Stimulated activated CD8-positive, alpha-beta memory T cell treated with anti-CD3 and anti-CD28 coated beads, Interleukin-7, amount 100 ng/mL, for 1 hour (primary cell): ENCODE data around the gene TMC4.
A peak's percentile ranks its signal among the peaks of the same experiment; 100 is the strongest.

Source experiments
- DNase-seq, 2 donors: peaks; one replicate each; pipeline ENCODE4 v3.0.0-alpha.2; 2020; ENCODE audit warnings: low read depth in 2 of 2

Gene TMC4

GRCh38 chr19:54155694-54156093 lies 17.3 kb downstream of the TMC4 start:
- no peak for DNase-seq

DNA sequence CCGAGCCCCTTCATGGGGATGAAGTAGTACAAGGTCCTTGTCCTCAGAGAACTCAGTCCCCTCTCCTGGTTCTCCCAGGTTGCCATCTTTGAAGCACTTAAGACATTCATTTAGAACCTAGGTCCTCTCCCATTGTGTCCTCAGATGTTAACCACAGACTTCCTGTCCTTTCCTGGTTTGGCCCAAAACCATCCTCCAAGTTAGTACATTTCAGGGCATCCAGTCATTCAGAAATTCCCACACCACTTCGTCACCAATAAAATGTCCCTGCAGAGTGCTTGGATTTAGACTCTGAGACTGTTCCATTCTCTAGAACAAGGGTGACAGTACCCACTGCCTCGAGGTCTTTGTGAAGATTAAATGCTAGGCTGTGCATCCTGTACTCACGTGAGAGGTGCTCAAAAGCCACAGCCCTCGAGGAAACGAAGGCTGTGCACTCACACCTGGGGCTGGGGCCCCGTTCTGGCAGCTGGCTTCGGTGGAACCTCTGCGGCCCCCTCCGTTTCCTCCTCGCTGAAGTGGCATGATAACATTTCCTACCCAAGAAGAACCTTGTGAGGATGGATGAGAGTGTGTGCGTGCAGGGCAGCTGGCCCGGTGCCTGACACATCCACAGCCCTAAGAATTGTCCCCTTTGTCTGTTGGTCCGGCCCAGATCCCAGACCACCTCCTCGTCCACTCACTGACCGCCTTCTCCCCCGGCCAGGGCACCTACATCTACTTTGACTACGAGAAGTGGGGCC lies 18.2 kb downstream of the TMC4 start:
- no peak for DNase-seq

- no peak for DNase-seq
These were observed 19.1 kb downstream of the TMC4 start for GRCh38 chr19:54153731-54154326.

DNA sequence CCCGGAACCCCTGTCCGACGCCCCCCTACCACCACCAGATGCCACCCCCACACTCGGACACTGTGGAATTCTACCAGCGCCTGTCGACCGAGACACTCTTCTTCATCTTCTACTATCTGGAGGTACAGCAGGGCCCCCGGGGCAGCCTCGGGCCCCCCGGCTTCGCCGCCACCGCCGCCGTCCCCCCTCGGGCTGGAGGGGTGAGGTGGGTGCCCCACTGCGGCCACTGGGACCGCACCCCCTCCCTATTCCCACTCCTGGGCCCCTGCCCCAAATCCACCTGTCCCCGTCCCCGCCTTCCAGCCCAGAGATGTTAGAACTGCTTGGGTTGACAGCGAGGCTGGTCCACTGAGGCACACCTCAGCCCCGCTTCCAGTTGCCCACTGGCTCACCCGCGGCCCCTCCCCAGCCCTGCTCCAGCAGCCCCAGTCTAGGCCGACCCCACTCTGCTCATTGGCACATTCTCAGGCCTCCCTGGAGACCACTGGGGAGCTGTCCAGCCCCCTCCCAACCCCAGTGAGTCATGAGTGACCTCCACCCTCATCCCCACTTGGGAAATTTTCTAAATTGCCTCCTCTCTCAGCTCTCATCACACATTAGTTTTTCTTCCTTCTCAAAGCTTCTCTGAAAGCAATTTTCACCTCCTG lies 20.0 kb downstream of the TMC4 start:
- no peak for DNase-seq

DNA sequence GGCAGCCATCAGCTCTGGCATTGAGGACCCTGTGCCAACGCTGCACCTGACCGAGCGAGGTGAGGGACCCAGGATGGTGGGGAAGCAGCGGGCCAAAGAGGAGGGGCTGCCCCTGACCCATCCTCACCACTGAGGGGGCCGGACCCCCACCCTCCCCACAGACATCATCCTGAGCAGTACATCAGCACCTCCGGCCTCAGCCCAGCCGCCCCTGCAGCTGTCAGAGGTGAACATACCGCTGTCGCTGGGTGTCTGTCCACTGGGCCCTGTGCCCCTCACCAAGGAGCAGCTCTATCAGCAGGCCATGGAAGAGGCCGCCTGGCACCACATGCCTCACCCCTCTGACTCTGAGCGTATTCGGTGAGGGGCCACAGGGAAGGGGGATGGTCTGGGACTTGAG lies 20.7 kb downstream of the TMC4 start:
- no peak for DNase-seq

GRCh38 chr19:54151362-54152035 lies 21.5 kb downstream of the TMC4 start:
- no peak for DNase-seq

DNA sequence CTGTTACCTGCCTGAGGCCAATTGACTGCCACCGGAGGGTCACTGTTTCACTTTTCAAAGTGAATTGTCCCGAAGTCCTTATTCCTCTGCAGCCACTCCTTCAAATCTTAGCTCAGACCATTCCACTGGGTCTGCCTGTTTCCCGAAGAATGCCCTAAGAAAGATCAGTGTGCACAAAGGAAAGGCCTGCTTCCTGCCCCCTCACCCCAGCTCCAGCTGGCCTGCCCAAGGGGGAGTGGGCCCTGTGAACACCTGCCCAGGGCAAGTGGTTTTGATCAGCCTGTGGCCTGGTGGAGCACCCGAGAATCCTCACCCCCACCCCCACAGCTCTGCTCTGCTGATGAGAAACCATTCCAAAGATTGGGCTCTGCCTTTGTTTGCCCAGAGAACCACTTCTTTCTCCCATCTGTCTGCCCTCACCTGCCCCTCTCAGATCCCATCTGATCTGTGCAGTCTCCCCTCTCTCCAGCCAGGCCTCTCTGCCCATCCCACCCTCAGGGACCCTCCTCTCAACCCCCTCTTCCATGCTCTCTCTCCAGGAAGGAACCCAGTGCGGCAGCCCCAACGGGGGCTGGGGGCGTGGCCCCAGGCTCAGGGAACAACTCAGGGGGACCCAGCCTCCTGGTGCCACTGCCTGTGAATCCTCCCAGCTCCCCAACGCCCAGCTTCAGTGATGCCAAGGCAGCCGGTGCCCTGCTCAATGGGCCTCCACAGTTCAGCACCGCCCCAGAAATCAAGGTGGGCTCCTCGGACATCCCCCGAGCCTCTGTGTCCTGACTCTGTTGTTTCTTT lies 23.7 kb downstream of the TMC4 start:
- DNase-seq: no peak

- no peak for DNase-seq
These were observed 24.8 kb downstream of the TMC4 start for GRCh38 chr19:54148158-54148557.

GRCh38 chr19:54147676-54148075 lies 25.3 kb downstream of the TMC4 start:
- no peak for DNase-seq

DNA sequence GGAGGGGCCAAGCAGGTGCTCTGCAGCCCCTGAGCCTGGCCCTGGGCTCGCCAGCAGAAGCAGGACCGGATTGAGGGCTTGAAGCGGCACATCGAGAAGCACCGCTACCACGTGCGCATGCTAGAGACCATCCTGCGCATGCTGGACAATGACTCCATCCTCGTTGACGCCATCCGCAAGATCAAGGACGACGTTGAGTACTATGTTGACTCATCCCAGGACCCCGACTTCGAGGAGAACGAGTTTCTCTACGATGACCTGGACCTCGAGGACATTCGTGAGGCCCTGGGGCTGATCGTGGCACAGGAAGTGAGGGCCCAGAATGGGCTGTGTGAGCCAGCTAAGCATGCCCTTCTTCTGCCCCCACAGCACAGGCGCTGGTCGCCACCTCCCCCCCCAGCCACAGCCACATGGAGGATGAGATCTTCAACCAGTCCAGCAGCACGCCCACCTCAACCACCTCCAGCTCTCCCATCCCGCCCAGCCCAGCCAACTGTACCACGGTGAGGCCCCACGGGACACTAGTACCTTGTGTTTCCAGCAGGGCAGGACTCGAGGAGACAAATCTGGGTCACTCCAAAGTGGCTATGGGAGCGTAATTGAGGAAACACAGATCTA lies 27.3 kb downstream of the TMC4 start:
- DNase-seq: no peak

DNA sequence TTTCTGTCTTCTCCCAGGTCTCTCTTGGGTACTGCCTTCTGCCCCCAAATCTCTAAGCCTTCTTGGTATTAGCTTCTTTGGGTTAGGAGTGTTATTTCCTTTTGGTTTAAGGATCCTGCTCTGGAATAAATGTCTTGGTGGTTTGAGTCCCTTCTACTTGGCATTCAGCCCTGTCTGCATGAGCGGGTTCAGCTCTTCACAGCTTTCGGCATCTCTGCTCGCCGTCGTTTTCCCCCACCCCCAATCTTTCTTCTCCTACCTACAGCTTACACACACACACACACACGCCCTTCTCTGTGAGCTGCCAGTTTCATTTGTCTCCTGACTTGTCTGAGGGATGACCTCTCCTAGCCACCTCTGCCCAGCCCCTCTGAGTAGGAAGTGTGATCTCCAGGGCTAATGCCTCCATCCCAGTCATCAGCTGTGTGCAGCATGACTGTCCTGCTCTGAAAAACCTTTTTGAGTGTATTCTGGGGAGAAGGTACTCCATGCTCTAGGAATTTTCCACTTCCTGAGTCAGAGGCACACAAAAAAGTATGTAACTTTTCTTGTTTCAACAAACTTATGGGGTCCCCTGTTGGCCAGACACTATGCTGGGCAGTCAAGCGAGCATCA lies 30.7 kb downstream of the TMC4 start:
- no peak for DNase-seq

DNA sequence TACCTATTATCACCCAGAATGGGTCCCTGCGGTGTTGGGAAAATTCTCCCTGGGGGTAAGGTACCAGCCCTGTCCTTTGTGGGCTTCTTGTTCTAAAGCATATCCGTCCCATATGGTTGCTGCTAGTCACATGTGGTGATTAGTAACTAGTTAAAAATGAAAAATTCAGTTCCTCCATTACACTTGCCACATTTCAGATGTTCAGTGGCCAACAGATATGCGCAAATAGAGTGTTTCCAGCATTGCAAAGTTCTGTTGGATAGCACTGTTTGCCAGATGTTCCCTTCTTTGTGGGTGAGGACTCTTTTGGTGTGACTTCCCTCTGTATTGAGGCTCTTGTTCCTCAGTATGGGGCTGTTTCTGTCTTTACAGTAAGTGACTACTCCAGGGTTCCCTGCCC lies 31.6 kb downstream of the TMC4 start:
- DNase-seq: no peak

GRCh38 chr19:54138489-54139256 lies 34.3 kb downstream of the TMC4 start:
- no peak for DNase-seq

DNA sequence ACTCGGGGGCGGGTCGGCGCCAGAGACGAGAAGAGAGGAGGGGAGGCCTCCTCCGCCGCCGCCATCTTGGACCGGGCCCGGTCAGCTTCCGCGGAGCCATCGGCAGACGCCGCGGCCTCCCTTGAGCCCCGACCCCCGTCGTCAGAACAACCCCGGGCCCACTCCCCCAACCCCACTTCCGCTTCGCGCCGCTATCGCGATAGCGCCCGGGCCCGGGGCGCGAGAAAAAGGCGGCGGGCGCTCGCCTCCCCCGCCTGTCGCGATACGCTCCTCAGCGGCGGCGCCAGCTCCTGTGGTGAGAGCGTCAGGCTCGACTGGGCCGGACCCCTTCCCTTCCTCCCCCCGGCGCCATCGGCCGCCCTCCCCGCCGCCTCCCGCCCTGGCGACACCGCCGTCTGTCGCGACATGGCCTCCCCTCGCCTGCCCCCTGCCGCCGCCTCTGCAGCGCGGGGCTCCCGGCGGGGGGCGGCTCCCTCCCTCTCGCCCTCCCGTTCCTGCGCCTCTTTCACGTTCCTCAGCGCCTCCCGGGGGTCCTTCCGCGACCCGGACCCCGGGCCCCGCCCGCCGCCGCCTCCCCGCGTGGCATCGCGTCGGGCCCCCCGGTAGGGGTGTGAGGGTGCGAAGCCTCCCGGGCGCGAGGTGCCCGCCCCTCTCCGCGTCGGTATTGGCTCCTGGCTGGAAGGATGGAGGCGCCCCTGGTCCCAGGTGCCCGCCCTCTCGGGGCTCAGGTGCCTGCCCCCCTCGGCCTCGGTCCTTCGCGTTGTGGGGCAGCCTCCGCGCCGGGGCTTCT lies 35.1 kb downstream of the TMC4 start, which contains the start of gene CNOT3:
Gene CNOT3, plus strand, starts transcription at position 64 of the 790 bp plus-strand sequence. CDS start 5,217 bp downstream, outside the sequence.
- no peak for DNase-seq

DNA sequence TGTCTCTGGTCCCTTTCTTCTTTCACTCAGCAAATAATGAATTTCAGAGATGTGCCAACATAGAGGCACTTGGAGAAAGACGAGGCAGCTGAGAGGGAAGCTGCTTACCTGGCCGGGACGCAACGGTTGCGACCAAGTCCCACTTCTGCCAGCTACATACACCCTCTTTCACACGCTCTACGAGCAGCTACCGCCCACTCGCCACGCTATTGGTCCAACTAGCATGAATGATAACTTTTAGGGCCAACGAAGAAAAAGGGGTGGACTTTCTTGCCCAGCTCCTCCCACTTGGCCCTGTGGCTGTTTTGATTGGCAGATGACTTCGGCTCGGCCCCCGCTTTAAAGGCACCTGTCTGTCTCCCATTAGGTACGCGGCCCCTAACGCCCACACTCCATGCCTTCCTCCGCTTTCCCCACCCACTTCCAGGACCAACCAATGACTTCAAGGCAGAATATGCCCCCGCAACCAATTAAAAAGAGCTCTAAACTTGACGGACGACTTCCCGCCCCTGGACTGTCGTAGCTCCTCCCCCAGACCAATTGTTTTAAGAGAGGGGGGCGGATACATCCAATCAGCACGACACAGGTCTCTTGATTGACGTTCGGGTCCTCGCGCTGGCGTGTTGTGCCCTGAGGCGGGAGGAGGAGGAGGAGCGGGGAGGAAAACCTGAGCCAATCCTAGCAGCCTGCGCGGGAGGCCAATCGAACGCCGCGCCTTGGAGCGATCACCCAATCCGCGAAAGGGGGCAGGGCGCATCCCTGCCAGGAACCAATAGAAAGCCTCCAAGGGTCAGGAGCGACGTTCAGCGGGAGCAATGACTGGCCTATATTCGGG lies 35.9 kb downstream of the TMC4 start:
- DNase-seq: peak; percentile 95 to 96

DNA sequence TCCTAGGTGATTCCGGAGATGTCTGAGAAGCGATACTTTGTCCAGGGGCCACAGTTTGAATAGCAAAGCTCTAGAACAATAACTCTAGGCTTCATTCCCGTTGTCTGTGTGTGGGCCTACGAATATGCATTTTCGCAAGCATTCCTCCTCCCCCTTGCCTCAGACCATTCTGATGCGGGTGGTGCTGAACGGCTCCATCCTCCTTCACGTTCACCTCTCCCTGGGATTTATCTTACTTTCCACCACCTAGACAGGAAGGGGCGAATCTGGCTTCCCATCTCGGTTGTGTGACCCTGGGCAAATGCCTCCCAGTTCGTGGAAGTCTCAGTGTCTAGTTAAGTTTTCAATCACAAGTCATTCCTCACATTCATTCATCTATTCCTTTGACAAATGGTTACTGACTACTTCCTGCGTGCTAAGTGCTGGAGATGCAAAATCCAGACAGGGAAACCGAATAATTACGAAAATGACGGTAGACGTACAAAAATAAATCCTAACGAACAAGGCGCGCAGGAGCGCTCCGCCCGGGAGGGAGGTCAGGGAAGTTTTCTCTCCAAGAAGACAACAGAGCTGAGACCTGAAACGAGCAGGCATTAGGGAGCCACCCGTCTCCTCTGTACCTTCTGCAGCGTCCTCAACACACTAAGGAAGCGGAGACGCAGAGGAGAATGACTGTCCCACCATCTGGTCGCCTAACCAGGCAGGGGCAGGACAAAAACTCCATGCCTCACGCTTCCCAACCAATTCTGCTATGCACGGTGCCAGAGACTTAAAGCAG lies 36.7 kb downstream of the TMC4 start:
- no peak for DNase-seq

- no peak for DNase-seq
These were observed 38.9 kb downstream of the TMC4 start for GRCh38 chr19:54133957-54134590.
